NCI-H2029 treated with DMSO at 0.1 percent for 48 hours (cell line): ENCODE results near the gene C16orf95.
"Not testable (repeated sequence)": the region's sequence is repeated elsewhere in the genome, so short reads cannot be mapped to it uniquely, and the experiment has no call there.

ENCODE experiments used
- DNase-seq: peaks from one replicate; lab custom pipeline; 2025; lab: John Stamatoyannopoulos, UW

Gene C16orf95

GRCh38 chr16:87346517-87347060 lies 29.4 kb upstream of the C16orf95 start:
- DNase-seq: no peak

DNA sequence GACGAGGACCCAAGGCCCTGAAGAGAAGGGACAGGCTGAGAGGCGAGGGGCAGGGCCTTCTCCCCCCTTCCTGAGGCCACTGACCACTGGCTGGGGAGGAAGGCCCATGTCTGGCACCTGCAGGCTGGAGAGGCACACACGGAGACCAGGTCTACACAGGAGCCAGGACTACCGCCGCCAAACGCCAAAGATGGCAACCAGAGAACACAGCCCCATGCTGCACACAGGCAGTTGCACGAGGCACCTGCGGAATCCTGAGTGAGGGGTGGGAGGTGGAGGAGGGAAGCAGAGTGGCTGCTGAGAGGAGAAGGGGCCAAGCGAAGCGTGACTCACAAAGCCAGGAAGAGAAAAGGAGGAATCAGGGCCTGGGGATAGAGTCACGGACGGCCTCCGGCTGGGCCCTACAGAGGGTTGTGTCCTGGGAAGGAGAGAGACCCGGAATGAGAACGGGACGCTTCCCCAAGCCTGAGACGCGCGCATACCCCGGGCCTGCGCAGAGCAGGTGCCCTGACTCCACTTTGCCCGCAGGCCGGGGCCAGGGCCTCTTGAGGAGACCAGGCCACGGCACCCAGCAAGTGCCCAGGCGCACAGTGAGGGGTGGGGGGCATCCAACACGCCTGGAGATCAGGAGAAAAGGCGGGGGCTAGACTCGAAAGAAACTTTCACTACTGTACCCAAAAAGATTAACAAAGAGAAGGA lies 28.7 kb upstream of the C16orf95 start:
- DNase-seq: no peak

DNA sequence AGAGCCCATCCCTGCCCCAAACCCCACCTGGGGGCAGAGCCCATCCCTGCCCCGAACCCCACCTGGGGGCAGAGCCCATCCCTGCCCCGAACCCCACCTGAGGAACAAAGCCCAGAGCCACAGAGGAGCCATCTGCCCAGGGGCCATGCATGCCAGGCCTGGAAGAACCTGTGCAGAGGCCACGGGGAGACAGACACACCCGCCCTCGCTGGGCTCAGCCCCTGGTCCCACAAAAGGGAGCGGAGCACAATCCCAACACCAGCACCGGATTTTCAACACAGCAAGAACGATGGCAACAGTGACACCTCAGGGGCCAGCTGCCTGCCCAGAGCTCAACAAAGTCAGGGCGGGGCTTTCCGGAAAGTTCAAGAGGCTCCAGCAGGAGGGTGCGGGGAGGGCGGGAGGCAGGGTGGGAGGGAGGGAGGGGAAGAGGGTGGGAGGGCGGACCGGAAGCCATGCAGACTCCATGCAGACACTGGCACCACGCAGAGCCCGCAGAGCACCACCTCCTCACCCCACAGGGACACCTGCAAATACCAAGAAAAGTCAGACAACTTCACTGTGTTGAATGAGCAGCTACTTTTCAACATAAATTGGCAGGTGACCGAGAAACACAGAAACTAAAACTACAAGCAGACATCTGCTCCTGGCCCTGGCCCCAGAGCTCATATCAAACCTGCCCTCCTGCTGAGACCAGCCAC lies 27.9 kb upstream of the C16orf95 start:
- DNase-seq: no peak

DNA sequence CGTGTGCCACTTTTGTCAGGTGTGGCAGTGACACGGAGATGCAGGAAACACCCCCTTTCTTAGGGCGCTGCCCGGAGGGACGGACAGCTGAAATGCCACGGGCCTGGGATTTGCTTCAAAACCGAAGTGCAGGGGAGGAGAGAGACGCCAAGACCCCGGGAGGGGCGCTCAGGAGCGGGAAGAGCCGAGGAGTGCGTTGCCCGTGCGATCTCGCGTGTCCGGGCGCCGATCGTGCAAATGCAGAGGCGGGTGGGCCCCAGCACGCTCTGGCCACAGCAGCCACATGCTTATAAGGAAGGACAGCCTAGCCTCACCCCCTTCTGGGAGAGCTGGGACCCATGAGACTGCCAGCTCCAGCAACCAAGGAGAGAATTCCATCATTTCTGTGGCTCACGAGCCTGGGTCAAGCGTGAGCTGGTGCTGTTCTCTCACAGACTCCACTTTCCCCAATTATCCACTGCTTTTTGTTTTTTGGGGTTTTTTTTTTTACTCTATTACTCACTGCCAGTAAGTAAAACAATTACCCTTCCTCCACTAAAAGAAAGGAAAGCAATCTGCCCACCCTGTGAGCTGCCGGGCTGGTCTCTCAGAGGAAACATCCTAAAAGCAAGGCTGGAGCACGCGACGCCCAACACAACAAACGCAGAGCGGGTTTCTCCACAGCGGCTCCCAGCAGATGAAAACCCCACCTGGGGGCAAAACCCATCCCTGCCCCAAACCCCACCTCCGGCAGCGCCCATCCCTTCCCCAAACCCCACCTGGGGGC lies 27.2 kb upstream of the C16orf95 start:
- DNase-seq: no peak

DNA sequence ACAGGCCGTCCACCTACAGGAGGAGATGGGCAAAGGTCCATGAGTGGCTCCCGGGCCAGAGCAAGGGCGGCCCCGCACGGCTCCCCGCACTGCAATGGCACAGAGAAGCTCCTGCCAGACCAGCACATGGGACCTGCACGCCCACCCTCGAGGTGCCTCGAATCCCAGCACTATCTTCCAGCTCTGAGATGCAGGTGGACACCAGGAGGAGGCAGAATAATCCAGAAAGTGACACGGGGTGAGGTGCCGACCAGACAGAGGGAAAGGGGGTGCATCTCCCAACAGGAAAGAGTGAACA lies 26.5 kb upstream of the C16orf95 start:
- DNase-seq: no peak

DNA sequence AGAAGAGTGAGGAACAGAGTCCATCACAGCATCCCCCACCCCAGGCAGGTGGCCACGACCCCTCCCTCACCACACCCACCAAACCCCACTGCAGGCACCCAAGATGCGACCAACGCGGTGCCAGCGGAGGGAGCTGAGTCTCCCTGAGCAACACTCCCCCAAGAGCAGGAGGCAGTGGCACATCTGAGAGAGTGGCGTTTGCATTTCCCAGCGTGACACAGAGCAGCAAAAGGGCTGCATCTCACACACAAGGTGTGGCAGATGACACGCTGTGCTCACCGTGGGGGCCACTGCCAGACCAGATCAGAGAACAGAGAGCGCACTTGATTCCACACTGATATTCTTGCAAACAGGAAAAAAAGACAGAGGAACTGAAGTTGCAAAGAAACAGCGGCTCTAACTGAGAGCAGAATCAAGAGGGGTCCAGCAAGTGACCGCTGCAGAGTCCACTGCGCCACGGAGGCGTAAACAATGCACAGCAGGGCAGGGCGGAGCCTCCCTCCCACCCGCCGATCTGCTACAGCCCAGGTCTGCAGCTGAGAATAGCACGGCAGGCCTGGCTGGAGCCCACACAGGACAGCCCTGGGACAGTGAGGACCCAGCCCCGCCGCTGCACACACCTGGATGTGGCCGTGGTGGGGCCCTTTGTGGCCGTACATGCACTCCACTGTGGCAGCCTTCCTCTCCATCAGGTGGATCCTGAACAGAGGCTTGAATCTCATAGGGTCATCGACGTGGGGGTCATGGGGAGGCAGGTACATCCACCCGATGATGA lies 26.0 kb upstream of the C16orf95 start:
- DNase-seq: no peak

DNA sequence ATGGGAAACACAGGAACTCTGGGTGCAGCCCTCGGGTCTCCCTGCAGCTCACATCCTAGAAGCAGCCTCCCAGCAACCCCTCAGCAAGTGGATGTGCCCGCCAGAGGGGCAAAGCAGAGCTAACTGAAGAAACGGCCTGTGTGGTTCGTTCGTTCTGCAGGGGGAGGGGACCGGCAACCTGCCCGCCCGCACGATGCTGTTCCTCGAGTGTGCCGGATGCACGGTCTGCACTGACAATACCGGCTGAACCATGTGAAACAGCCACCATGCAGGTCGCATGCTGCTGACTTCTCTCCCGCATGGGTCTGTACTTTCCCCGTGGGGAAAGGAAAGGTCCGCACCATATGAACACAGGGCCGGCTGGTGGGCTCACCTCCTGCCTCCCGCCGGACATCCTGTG lies 25.3 kb upstream of the C16orf95 start:
- no peak for DNase-seq

- no peak for DNase-seq
Observed at GRCh38 chr16:87340198-87340597, 23.0 kb upstream of the C16orf95 start.

DNA sequence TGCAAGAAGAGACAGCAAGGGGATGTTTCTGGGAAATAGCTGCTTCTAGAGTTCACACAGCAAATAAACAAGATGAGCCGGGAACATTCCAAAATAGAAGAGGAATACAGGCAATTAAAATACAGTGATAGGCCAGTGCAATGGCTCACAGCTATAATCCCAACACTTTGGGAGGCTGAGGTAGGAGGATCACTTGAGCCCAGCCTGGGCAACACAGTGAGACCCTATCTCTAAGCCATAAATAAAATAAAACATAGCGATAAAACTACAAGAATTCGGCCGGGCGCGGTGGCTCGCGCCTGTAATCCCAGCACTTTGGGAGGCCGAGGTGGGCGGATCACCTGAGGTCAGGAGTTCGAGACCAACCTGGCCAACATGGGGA lies 22.5 kb upstream of the C16orf95 start:
- DNase-seq: not testable (repeated sequence)

DNA sequence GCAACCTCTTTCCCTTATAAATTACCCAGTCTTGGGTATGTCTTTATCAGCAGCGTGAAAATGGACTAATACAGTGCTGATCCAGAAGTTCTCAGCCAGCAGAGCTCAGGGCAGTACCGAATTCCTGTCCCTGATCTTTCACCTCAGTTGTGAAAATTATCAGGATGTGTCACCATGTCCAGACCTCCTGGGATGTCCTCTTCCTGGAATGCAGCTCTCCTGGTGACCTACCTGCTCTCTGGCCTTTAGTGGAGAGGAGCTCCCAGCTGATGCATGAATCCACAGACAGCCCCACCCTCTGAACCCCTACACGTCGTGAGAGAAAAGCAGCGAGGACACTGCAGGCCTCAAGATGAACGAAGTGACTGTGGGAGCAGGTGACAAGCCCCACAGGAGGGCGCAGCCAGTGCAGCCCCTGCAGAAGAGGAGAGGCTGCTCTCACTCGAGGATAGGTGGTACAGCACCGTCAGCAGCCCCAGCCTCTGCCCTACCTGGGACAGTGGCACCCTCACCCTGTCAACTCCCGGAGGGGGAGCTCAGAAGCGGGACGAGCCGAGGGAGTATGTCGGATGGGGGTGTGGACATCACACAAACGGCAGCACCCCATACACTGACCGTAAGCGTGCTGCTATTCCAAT lies 22.0 kb upstream of the C16orf95 start:
- DNase-seq: no peak

DNA sequence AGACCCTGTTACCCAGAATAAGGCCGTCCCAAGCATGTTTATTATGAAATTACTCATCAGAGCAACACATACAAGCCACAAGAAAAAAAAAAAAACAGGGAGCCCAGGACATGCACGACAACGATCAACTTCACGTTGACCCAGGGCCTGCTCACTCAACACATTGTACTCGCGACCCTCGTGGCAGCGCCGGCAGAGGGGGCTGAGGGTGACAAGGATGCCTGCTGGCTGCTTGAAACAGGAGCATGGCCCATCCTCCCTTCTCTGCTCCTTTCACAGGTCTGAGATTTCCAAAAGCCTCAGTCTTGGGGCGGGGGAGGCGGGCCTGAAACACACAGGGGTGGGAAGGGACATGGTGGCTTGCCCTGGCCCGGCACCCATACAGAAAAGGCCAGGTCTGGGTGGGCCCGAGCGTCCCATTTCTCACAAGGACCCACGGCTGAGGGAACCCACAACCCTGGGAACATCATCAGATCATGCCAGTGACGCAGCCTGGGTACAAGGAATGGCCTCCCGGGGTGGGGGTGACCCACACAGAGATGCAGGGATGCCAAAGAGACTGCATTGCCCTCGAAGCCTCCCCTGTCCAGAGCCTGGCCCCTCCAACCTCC lies 21.1 kb upstream of the C16orf95 start:
- no peak for DNase-seq

DNA sequence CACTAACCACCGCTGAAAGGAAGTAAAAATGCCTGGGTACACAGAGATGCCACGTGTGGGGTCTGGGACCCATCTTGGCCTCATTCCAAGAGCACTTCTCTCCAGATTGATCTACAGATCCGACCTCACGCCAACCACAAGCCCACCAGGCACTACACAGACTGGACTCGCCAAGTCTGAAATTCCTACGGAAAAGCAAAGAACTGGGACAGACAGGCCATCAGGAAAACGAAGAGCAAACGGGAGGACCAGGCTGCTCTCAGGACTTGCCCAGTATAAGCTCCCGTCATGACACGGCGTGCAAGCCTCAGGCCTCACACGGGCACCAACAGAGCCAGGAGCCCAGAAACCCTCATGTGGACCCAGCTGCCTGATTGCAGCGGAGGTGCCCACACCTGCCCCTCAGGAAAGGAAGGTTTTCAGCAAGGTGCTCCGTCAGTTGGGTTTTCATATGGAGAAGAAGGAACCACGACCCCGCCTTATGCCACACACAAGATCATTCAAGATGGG lies 20.1 kb upstream of the C16orf95 start:
- no peak for DNase-seq

GRCh38 chr16:87336434-87337240 lies 19.4 kb upstream of the C16orf95 start:
- DNase-seq: no peak

- no peak for DNase-seq
Observed at GRCh38 chr16:87335625-87336433, 18.6 kb upstream of the C16orf95 start.

DNA sequence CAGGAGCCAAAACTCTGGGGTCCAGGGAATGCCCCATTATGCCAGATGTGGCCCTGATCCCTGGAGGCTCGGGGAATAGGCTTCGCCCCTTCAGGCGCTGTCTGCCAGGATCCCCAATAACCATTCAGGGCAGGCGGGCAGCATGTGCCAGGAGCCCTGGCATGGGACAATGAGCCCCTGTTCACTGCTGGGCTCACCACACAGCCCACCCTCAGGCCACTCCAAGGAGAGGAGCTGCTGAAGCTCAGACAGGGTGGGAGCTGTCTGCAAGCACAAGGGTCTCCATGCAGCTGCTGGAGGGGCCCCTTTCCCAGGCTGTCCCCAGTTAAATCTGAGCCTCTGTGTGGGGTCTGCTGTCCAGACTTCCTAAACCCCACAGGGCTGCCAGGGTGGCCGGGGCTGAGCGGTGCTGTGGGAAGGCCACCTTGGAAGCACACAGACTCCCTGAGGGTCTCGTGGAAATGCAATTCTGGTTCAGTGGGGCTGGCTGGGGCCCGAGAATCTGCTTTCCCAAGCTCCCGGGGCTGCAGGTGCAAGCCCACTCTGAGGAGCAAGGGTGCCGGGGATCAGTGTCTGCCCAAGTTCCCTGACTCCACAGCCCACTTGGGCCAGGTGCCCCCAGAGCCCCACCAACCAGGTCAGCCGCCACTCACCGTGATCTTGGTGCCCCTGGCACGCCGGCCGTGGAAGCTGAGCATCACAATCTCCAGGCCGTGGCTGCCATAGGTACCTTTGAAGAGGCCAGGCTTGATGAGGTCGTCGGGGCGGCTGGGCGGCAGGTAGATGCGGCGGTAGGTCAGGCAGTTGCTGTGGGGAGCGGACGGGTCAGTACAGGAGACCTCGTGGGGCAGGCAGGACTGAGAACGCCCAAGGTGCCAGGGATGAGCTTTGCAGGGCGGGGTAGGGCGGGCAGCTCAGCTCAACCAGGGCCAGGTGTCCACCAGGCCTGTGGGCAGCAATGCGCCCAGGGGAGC lies 17.7 kb upstream of the C16orf95 start:
- no peak for DNase-seq

DNA sequence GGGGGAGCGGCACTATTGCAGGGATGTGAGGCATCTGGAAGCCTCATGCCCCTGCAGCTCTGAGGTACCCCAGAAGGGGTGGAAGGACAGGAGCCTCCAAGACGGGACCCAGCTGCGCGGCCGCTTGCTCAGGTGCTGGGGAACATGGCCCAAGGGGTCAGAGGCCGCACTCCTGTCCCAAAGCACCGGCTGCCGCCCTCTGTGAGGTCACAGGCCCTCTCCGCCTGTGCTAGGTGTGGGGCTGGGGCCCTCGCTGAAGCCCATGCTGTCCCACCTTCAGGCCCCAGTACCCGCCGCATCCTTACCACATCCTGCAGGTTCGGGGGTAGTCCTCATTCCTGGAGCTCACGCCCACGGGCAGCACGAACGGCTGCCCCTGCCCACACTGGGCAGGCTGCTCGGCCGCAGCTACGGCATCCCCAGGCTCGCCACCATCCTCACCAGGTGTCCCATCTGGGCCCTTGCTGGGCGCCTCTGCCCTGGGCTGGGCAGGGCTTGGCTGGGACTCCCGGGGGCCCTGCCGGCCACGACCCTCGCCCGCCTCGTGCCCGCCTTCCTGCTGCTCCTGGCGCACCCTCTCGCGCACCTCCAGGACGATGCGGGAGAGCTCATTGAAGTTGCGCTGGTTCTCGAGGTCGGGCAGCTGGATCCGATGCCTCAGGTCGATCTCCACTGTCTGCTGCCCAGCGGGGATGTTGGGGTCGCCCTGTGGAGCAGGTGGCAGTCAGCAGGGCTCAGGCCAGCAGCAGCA lies 16.6 kb upstream of the C16orf95 start:
- DNase-seq: no peak

DNA sequence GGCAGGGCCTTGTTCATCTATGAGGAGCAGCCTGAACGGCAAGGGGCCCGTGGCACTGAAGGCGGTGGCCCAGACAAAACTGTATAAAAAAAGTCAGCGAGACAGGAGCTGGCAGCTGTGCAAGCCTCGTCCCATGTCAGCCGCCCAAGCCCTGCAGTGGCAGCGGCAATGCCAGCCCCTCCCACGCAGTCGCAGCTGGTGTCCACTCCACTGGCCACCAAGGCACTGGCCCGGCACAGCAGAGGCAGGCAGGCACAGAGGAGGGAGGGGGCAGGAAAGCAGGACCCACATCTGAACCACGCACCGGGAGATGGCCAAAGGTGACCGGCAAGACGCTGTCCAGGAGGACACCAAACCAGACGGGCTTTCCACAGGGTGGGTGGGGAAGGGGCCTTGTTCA lies 15.9 kb upstream of the C16orf95 start:
- no peak for DNase-seq
